GM19455 (cell line): Measurements from ENCODE around the gene NEDD4L.
"Not testable (repeated sequence)": the region's sequence is repeated elsewhere in the genome, so short reads cannot be mapped to it uniquely, and the experiment has no call there.

Experiments used
- ATAC-seq: cut with Tn5 transposase; IDR thresholded peaks from one replicate; pipeline ENCODE4 v1.9.1; 2021; ENCODE audit not compliant: unreplicated experiment

NEDD4L gene

DNA sequence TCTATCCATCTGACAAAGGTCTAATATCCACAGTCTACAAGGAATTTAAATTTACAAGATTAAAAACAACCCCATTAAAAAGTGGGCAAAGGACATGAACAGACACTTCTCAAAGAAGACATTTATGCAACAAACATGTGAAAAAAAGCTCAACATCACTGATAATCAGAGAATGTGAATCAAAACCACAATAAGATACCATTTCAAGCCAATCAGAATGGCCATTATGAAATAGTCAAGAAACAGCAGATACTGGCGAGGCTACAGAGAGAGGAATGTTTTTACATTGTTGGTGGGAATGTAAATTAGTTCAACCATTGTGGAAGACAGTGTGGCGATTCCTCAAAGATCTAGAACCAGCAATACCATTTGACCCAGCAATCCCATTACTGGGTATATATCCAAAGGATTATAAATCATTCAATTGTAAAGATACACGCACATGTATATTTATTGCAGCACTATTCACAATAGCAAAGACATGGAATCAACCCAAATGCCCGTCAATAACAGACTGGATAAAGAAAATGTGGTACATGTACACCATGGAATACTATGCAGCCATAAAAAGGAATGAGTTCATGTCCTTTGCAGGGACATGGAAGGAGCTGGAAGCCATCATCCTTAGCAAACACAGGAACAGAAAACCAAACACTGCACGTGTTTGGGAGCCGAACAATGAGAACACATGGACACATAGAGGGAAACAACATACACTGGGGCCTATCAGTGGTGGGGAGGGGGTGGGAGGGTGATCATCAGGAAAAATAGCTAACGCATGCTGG, 391.4 kb downstream of the NEDD4L start:
- not testable (repeated sequence) for ATAC-seq

DNA sequence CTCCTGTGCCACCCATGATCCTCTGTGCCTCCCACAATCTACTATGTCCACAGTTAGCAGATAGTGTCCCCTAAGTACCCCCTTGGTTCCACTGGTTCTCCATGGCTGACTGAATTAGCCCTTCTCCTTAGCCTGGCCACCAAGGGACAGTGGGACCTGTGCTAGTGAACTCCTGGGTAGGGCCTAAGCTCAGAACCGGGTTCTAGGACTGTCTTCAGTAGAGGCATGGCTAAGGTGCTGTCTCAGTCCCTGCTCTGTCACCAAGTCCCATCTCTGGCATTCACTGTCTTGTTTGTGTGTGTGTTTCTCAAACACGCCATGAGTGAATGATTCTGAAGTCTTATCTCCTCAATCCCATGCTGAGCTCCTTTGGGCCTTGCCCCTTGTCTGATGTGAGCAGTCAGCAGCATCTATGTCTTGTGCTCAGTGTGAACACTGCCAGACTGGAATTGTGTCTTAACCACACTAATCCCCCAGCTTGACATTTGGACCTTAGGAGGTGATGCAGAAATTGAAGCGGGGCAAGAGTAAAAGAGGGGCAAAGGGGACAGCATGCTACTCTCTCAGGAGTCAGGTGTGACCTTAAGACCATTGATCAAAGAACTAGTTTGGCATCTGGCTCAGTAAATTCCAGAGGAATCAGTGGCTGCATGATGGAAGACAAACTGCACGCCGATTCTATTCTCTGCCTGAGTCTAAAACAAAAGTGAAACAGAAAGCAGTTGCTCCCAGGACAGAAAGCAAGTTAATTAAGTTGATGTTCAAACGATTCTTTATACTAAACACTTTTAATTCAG, 394.3 kb downstream of the NEDD4L start:
- ATAC-seq, result no peak

DNA sequence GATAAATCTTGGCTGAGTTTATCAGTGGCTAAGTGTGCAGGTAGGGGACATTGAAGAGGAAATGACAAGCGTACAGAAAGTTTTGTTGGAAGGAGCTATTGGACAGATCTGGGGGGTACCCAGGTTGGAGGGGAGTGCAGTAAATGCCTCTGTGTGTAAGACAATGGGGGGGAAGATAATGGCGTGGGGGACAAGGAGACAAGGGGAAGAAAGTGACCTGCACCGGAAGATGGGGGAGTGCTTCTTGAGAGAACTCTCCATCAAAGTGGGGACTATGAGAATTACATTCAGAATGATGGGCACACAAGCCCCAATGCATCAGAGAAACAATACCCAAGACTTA, 394.9 kb downstream of the NEDD4L start:
- no peak for ATAC-seq

DNA sequence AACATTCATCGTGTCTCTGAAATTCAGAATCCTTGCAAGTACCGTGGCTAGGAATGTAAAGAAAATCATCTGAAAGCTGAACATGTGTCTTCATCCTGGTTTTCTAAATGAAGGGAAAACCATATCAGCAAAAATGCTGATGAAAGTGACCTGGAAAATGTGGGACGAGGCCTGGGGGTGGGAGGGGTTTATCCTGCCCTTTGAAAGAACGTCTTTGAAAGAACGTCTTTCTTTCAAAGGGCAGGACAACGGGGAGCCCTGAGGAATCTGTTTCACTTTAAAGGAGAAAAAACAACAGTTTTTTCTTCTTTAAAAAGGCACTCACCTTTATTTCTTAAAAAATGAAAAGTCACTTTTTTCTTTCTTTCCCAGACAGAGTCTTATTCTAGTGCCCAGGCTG, 399.6 kb downstream of the NEDD4L start:
- ATAC-seq, result no peak

DNA sequence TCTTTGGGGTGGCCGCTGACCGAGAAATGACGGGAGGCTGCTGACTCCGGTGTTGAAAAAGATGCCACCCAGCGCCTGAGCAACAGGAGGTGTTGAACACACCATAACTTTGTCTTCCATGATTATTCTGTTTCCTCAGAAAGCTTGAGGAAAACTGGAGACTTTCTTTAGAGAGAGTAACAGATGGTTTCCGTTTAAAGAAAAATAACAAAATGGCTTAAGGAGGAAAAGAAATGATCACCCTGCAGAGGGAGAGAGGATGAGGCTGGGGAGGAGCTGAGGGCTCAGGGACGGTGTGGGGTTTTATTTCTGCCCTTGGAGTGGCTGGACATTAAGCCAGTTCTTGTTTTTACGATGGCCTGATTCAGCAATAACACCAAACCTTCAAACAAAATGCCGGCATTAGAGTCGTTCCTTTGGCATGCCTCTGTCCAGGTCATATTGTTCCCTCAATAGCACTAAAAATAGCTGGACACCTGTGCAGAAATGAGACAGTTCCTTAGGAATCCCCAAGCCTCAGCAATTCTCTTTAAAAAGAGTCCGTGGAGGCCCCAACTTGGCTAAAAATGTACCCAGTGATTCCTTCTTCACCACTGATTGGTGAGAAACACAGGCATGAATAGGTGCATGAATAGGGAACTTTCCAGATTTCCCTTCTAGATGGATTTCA, 402.5 kb downstream of the NEDD4L start:
- no peak for ATAC-seq

DNA sequence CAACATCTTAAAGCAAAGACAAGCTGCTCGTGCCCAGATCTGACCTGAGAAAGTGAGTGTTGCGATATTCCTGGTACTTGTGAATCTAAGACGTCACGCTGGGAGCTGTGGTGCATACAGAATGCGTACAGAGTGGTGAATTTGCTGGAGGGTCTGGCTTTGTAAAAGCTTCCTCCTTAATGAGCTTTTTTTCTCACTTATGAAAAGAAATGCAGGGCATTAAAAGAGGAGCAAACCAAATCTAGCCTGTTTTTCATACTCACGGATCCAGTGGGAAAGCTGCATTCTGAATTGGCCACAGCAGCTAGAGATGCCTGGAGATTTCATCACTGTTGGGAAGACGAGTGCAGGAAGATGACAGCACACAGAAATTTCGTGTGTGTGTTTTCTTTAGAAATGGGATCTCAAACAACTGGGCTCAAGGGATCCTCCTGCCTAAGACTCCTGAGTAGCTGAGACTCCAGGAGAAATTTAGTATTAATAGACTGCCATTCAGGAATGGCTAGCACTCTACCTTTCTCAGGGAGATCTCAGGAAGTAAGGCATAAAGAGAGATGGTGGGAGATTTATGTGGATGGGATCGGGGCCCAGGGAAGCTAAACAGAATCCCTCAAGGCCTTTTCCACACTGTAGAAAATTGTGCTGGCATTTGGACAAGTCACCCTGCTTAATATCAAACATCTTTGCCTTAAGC, 403.5 kb downstream of the NEDD4L start:
- no peak for ATAC-seq

DNA sequence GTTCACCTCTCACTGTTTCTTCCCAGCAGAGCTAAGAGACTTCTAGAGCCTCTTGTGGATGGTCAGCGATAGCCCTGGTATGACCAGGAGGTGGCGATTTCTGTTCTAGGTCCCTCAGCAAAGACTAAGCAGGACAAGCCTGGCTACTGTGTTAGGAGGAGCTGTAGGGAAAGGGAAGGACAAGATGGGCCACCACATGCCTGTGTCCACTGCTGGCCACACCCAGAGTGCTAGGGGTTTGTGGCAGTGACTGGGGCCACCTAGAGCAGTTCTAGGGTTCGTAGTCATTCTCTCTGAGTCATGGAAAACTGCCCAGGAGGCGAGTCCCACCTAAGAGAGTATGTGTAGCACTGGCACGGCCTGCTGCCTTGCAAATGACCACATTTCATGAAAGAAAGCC, 405.4 kb downstream of the NEDD4L start:
- no peak for ATAC-seq
